ENCODE data around the gene HYAL3. TPM values are rescaled to one million over a fixed set of nuclear protein-coding genes. Genes with fewer than 3 reads are reported as not detected.

The HYAL3 gene
- total RNA-seq, 1 experiment from 2014 or later = 20.8 TPM

DNA sequence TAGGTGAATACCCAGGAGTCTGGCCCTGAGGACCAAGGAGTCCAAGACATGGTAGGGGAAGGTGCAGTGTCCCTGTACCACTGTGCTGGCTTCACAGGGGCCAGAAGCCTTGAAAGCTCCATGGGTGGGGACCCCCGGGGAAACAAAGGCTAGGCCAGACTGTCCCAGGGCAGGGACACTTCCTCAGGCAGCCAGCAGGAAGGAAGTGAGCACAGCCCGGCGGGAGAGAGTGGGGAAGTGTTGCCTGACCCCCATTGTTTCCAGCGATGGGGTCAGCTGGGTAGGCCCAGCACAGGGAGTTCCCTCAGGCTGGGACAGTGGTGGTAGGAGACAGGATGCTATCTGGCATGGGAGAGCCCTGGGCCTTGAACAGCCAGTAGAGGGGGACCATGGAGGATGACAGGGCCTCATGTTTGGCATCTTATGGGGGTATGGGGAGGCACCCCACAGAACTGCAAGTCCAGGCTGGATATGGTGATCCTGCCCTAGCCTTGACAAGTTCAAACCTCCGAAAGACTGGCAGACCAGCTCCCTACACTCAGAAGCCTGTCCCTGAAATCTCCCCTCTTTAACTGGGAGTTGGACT lies 24.5 kb upstream of the HYAL3 start:
- no peak overlapping the region for H3K9ac ChIP-seq (ENCODE audit: low read length)
- H3K27ac ChIP-seq (ENCODE audit: low read length) = no peak overlapping the region
- no TSS peak for BruUV-seq (replicated peaks)

GRCh38 chr3:50323092-50323600 lies 23.9 kb upstream of the HYAL3 start:
- no TSS peak for BruUV-seq (replicated peaks)
- peaks cover 6% of the 10 kb centered on the region for H3K36me3 ChIP-seq (ENCODE audit: low read depth, low read length)
- intact Hi-C loops (cut with micrococcal nuclease) = loop anchor here (5.0 kb wide), 1 partner anchor 126 kb away; no protein-coding TSS in a partner anchor
- H3K9me3 ChIP-seq (ENCODE audit: low read length) = no peaks in the 10 kb centered on the region
- H3K9me2 ChIP-seq (replicated peaks; ENCODE audit: low read length) = no peaks in the 10 kb centered on the region
- H3K9ac ChIP-seq (ENCODE audit: low read length) = no peak overlapping the region
- no peak overlapping the region for H3K27ac ChIP-seq (ENCODE audit: low read length)
- no peak overlapping the region for H2AFZ ChIP-seq (ENCODE audit: low read length)
- TF ChIP-seq EZH2phosphoT487 (IDR thresholded peaks at IDR 0.05; ENCODE audit: borderline replicate concordance, low read length) (no peak), EZH2 (IDR thresholded peaks at IDR 0.05; ENCODE audit: low read length, unreplicated experiment) (no peak)
- peaks cover 47% of the 10 kb centered on the region for H3K79me2 ChIP-seq (ENCODE audit: low read length)
- H3K4me2 ChIP-seq (ENCODE audit: low read length) = no peak overlapping the region
- no peaks in the 10 kb centered on the region for H3K27me3 ChIP-seq (ENCODE audit: low read length)
- H4K20me1 ChIP-seq (ENCODE audit: low read length) = no peaks in the 10 kb centered on the region
- ChIA-PET POLR2A (ENCODE audit: unreplicated experiment) (no interaction called here), CTCF (interaction anchor here (1.4 kb wide), 1 partner anchor 24 kb away, joined by 7 read pairs; the partner anchor contains the start of genes HYAL3 and NAA80)
- DNase-seq = no peak
- H3K4me1 ChIP-seq (ENCODE audit: insufficient read depth, low read length) = peaks cover 31% of the 10 kb centered on the region
- peaks cover under 1% of the 10 kb centered on the region for H3F3A ChIP-seq (ENCODE audit: low read length, unreplicated experiment)
- no peak overlapping the region for H3K4me3 ChIP-seq (ENCODE audit: low read length)
- ATAC-seq = no peak

More for the DNA sequence above, 24.5 kb upstream of the HYAL3 start:
- ATAC-seq = no peak
- no peak for TF ChIP-seq EZH2phosphoT487 (IDR thresholded peaks at IDR 0.05; ENCODE audit: borderline replicate concordance, low read length)
- no peak for TF ChIP-seq EZH2 (IDR thresholded peaks at IDR 0.05; ENCODE audit: low read length, unreplicated experiment)
- TF ChIP-seq CTCF (conservative IDR thresholded peaks at IDR 0.05; ENCODE audit: low read depth, low read length) = no peak
- ChIA-PET CTCF (interaction anchor here (0.6 to 1.4 kb wide), 4 partner anchors 21 to 64 kb away, joined by 3 to 7 read pairs (median 4); partner anchors contain the start of genes HYAL1, HYAL3 and NAA80), POLR2A (ENCODE audit: unreplicated experiment) (interaction anchor here (0.6 kb wide), 1 partner anchor 10 kb away, joined by 6 read pairs; no protein-coding TSS in a partner anchor)
- no peaks in the 10 kb centered on the region for H4K20me1 ChIP-seq (ENCODE audit: low read length)
- no peak overlapping the region for H2AFZ ChIP-seq (ENCODE audit: low read length)
- no peaks in the 10 kb centered on the region for H3K9me2 ChIP-seq (replicated peaks; ENCODE audit: low read length)
- no peaks in the 10 kb centered on the region for H3K9me3 ChIP-seq (ENCODE audit: low read length)
- H3K36me3 ChIP-seq (ENCODE audit: low read depth, low read length) = peaks cover 6% of the 10 kb centered on the region
- H3F3A ChIP-seq (ENCODE audit: low read length, unreplicated experiment) = no peaks in the 10 kb centered on the region
- H3K79me2 ChIP-seq (ENCODE audit: low read length) = peaks cover 42% of the 10 kb centered on the region
- H3K27me3 ChIP-seq (ENCODE audit: low read length) = no peaks in the 10 kb centered on the region
- H3K4me1 ChIP-seq (ENCODE audit: insufficient read depth, low read length) = peaks cover 29% of the 10 kb centered on the region
- no peak overlapping the region for H3K4me2 ChIP-seq (ENCODE audit: low read length)
- no peak for DNase-seq
- intact Hi-C loops (cut with micrococcal nuclease) = loop anchor here (1.0 to 5.0 kb wide), 2 partner anchors 49 to 126 kb away; no protein-coding TSS in a partner anchor
- H3K4me3 ChIP-seq (ENCODE audit: low read length) = no peak overlapping the region

- POLR2A ChIA-PET (ENCODE audit: unreplicated experiment) = no interaction called here
- intact Hi-C loops (cut with micrococcal nuclease) = loop anchor here (5.0 kb wide), 1 partner anchor 125 kb away; no protein-coding TSS in a partner anchor
- peak within 1 kb of the TSS; percentile 92 for H2AFZ ChIP-seq (ENCODE audit: low read length)
- H3K36me3 ChIP-seq (ENCODE audit: low read depth, low read length) = peaks cover 6% of the 10 kb centered on the region
- peaks cover 7% of the 10 kb centered on the region for H3F3A ChIP-seq (ENCODE audit: low read length, unreplicated experiment)
- H3K4me3 ChIP-seq (ENCODE audit: low read length) = peak within 1 kb of the TSS; percentile 97
- H3K9me3 ChIP-seq (ENCODE audit: low read length) = no peaks in the 10 kb centered on the region
- H3K9ac ChIP-seq (ENCODE audit: low read length) = peak within 1 kb of the TSS; percentile 93
- H3K27ac ChIP-seq (ENCODE audit: low read length) = peak within 1 kb of the TSS; percentile 86
- BruUV-seq (replicated peaks) = no TSS peak
- peaks cover 45% of the 10 kb centered on the region for H3K79me2 ChIP-seq (ENCODE audit: low read length)
- H4K20me1 ChIP-seq (ENCODE audit: low read length) = no peaks in the 10 kb centered on the region
- ATAC-seq (no peak), DNase-seq (no peak)
- CTCF ChIA-PET = no interaction called here
- peak within 1 kb of the TSS; percentile 99 for H3K4me2 ChIP-seq (ENCODE audit: low read length)
- H3K27me3 ChIP-seq (ENCODE audit: low read length) = no peaks in the 10 kb centered on the region
- TF ChIP-seq CTCF (conservative IDR thresholded peaks at IDR 0.05; ENCODE audit: low read depth, low read length) = no peak
- no peak for TF ChIP-seq EZH2 (IDR thresholded peaks at IDR 0.05; ENCODE audit: low read length, unreplicated experiment)
- no peak for TF ChIP-seq EZH2phosphoT487 (IDR thresholded peaks at IDR 0.05; ENCODE audit: borderline replicate concordance, low read length)
- no peaks in the 10 kb centered on the region for H3K9me2 ChIP-seq (replicated peaks; ENCODE audit: low read length)
- H3K4me1 ChIP-seq (ENCODE audit: insufficient read depth, low read length) = peaks cover 37% of the 10 kb centered on the region
Measured at GRCh38 chr3:50322386-50323091, 23.3 kb upstream of the HYAL3 start, which contains the start of gene HYAL2. HYAL2 (minus strand) TSS chr3:50322745; CDS start chr3:50320489, 2,256 bp downstream.
